Osteoblast (primary cell): Measurements from ENCODE around the gene BORCS5. TPM values are rescaled to one million over a fixed set of nuclear protein-coding genes. Genes with fewer than 3 reads are reported as not detected.

Experiments
- DNase-seq: peaks from one replicate; pipeline ENCODE4 v3.0.0; 2011; ENCODE audit warnings: low spot score, mixed read lengths; ENCODE audit not compliant: insufficient read length; ENCODE audit errors: missing footprints
- H2AFZ ChIP-seq: 2 replicates; pipeline ENCODE4 v1.6.0; 2011; ENCODE audit warnings: mild to moderate bottlenecking, low read length
- H3K27ac ChIP-seq: 2 replicates; pipeline ENCODE4 v1.5.1; 2011; ENCODE audit warnings: mild to moderate bottlenecking, low read depth, low read length, moderate library complexity
- H3K27me3 ChIP-seq: 2 replicates; pipeline ENCODE4 v1.6.0; 2012; ENCODE audit warnings: mild to moderate bottlenecking, control low read depth, inconsistent platforms, low read length, moderate library complexity; ENCODE audit not compliant: insufficient read depth
- H3K36me3 ChIP-seq: 2 replicates; pipeline ENCODE4 v1.5.1; 2011; ENCODE audit warnings: mild to moderate bottlenecking, low read length, control low read depth, moderate library complexity; ENCODE audit not compliant: insufficient read depth
- H3K4me1 ChIP-seq: 2 replicates; pipeline ENCODE4 v1.5.1; 2011; ENCODE audit warnings: mild to moderate bottlenecking, low read length, control low read depth, moderate library complexity; ENCODE audit not compliant: insufficient read depth
- H3K4me2 ChIP-seq: 2 replicates; pipeline ENCODE4 v1.6.0; 2011; ENCODE audit warnings: mild to moderate bottlenecking, low read length; ENCODE audit not compliant: insufficient read depth
- H3K4me3 ChIP-seq: fragments of 200-600 bp; sonication (generic); 3 replicates; pipeline ENCODE4 v1.5.1; 2012; ENCODE audit warnings: mild to moderate bottlenecking, low read length, inconsistent platforms; ENCODE audit not compliant: insufficient read depth
- H3K79me2 ChIP-seq: 2 replicates; pipeline ENCODE4 v1.6.0; 2012; ENCODE audit warnings: mild to moderate bottlenecking, low read length, control low read depth, inconsistent platforms; ENCODE audit not compliant: insufficient read depth
- H3K9me3 ChIP-seq: 2 replicates; pipeline ENCODE4 v1.5.1; 2011; ENCODE audit warnings: low read depth, low read length, control low read depth
- H4K20me1 ChIP-seq: 2 replicates; pipeline ENCODE4 v1.6.0; 2012; ENCODE audit warnings: mild to moderate bottlenecking, low read length, control low read depth; ENCODE audit not compliant: insufficient read depth
- total RNA-seq: library from RNA; depleted of rRNA; stranded (reverse); fragments of >200 nt; gene quantifications from 2 replicates; pipeline ENCODE4 v1.2.3, GENCODE V29; 2012
- TF ChIP-seq, protein P1 (sequence below): IDR thresholded peaks from 2 replicates; pipeline ENCODE4 v1.5.1; 2011; ENCODE audit warnings: mild to moderate bottlenecking, low read depth, low read length, moderate library complexity; ENCODE audit errors: extremely low read depth

BORCS5 gene
- total RNA-seq, 1 donor: 14.8 TPM

- no peak overlapping the region for H3K27ac ChIP-seq
- no peak for DNase-seq
- peak overlapping the region; percentile 26 for H2AFZ ChIP-seq
- TF ChIP-seq, protein P1, sequence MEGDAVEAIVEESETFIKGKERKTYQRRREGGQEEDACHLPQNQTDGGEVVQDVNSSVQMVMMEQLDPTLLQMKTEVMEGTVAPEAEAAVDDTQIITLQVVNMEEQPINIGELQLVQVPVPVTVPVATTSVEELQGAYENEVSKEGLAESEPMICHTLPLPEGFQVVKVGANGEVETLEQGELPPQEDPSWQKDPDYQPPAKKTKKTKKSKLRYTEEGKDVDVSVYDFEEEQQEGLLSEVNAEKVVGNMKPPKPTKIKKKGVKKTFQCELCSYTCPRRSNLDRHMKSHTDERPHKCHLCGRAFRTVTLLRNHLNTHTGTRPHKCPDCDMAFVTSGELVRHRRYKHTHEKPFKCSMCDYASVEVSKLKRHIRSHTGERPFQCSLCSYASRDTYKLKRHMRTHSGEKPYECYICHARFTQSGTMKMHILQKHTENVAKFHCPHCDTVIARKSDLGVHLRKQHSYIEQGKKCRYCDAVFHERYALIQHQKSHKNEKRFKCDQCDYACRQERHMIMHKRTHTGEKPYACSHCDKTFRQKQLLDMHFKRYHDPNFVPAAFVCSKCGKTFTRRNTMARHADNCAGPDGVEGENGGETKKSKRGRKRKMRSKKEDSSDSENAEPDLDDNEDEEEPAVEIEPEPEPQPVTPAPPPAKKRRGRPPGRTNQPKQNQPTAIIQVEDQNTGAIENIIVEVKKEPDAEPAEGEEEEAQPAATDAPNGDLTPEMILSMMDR: no peak
- peaks cover 12% of the 10 kb centered on the region for H3K79me2 ChIP-seq
- no peaks in the 10 kb centered on the region for H3K9me3 ChIP-seq
- no peak overlapping the region for H3K4me3 ChIP-seq
- peaks cover 20% of the 10 kb centered on the region for H3K4me1 ChIP-seq
- H3K27me3 ChIP-seq: no peaks in the 10 kb centered on the region
- H3K36me3 ChIP-seq: no peaks in the 10 kb centered on the region
- no peak overlapping the region for H3K4me2 ChIP-seq
- no peaks in the 10 kb centered on the region for H4K20me1 ChIP-seq
These were observed 27.9 kb downstream of the BORCS5 start for GRCh38 chr12:12384571-12385340.

DNA sequence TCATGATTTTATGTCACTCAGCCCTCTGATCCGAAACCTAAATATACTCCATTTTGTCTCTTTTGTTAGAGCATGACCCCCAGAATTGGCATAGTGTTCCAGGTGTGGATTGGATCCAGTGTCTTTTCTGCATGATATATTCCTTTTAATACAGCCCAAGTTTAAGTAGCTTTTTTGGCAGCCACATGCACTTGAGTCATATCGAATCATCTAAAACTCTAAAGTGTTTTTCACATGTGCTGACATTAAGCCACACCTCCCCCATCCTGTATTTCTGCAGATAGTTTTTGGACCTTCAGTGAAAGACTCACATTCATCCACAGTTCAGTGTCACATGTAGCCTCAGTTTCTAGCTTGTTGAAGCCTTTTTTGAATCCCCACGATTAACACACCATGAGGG, 30.6 kb downstream of the BORCS5 start:
- peak; percentile 38 for DNase-seq
- TF ChIP-seq, protein P1: no peak
- no peak overlapping the region for H3K4me3 ChIP-seq
- peak overlapping the region; percentile 20 for H3K27ac ChIP-seq
- peak overlapping the region; percentile 43 for H2AFZ ChIP-seq
- H3K36me3 ChIP-seq: no peaks in the 10 kb centered on the region
- H3K79me2 ChIP-seq: peaks cover 3% of the 10 kb centered on the region
- no peaks in the 10 kb centered on the region for H3K9me3 ChIP-seq
- H3K27me3 ChIP-seq: no peaks in the 10 kb centered on the region
- peaks cover 11% of the 10 kb centered on the region for H3K4me1 ChIP-seq
- H3K4me2 ChIP-seq: peak overlapping the region; percentile 49
- H4K20me1 ChIP-seq: no peaks in the 10 kb centered on the region

GRCh38 chr12:12392413-12392812, 35.5 kb downstream of the BORCS5 start:
- H3K79me2 ChIP-seq: no peaks in the 10 kb centered on the region
- no peaks in the 10 kb centered on the region for H4K20me1 ChIP-seq
- H2AFZ ChIP-seq: no peak overlapping the region
- H3K27me3 ChIP-seq: no peaks in the 10 kb centered on the region
- no peak overlapping the region for H3K4me3 ChIP-seq
- TF ChIP-seq, protein P1: no peak
- DNase-seq: peak; percentile 31
- peaks cover 7% of the 10 kb centered on the region for H3K4me1 ChIP-seq
- H3K4me2 ChIP-seq: no peak overlapping the region
- H3K27ac ChIP-seq: no peak overlapping the region
- H3K9me3 ChIP-seq: no peaks in the 10 kb centered on the region
- H3K36me3 ChIP-seq: no peaks in the 10 kb centered on the region

GRCh38 chr12:12393171-12393570, 36.3 kb downstream of the BORCS5 start:
- H3K4me1 ChIP-seq: peaks cover 6% of the 10 kb centered on the region
- no peak for DNase-seq
- H3K4me2 ChIP-seq: no peak overlapping the region
- H4K20me1 ChIP-seq: no peaks in the 10 kb centered on the region
- H3K36me3 ChIP-seq: no peaks in the 10 kb centered on the region
- H3K27me3 ChIP-seq: no peaks in the 10 kb centered on the region
- H3K79me2 ChIP-seq: no peaks in the 10 kb centered on the region
- no peak overlapping the region for H2AFZ ChIP-seq
- H3K9me3 ChIP-seq: no peaks in the 10 kb centered on the region
- TF ChIP-seq, protein P1: no peak
- no peak overlapping the region for H3K27ac ChIP-seq
- no peak overlapping the region for H3K4me3 ChIP-seq
